Measurements from ENCODE around the gene NCOA3. TPM values are rescaled to one million over a fixed set of nuclear protein-coding genes. Genes with fewer than 3 reads are reported as not detected.

The NCOA3 gene
- total and polyA plus RNA-seq, 12 donors = 2.6 to 35.6 (median 22.2) TPM

DNA sequence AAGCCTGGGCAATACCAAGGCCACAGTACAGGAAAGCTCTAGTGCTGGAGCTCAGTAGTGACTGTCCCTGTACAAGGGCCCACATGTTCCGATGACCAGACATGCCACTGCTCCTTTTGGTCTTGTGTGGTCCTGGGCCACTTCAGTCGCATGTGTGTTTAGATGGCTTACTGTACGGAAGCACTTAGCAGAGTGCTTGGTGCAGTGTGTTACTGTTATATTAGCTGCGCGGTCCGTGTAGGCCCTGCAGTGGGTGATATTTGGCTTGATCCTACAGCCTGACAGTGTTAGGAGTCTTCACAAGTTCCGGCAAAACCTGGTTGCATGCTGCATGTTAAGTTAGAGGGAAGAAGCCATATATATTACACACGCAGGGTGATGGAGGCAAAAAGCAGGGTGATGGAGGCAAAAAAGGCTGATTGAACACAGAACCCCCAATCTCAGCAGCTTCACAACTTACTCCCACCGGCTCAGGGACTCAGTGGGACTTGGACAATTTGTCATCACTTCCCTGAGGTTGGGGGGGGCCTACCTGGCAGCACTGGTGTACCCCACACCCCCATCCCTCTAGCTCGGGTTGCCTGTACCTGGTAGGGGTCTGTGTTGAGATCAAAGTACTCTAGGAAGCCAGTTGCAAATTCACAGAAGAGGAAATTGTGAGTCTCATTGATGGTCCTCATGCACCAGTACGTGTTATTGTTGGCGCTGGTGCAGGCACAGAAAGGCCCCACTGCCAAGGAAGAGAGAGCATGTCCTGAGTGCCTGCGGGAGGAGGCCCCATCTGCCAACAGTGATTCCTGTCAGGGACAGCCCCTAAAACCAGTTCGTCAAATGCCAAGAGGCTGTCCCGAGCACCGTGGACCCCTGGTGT lies 161.0 kb downstream of the NCOA3 start:
- no peaks in the 10 kb centered on the region for H3K27me3 ChIP-seq
- no peak overlapping the region for H3K27ac ChIP-seq
- no peak overlapping the region for H3K4me3 ChIP-seq
- 84 to 91% (median 88%) methylated on average over 11 to 16 of the region's 16 CpGs for WGBS, 4 donors
- H3K4me1 ChIP-seq (replicated peaks in 1 of 2) = peaks cover 6 to 16% of the 10 kb centered on the region in 2 donors
- peak in 2 of 7 donors; percentile 14 to 47 for DNase-seq
- TF ChIP-seq POLR2A (IDR thresholded peaks at IDR 0.05) = no peak
- TF ChIP-seq, protein P1, sequence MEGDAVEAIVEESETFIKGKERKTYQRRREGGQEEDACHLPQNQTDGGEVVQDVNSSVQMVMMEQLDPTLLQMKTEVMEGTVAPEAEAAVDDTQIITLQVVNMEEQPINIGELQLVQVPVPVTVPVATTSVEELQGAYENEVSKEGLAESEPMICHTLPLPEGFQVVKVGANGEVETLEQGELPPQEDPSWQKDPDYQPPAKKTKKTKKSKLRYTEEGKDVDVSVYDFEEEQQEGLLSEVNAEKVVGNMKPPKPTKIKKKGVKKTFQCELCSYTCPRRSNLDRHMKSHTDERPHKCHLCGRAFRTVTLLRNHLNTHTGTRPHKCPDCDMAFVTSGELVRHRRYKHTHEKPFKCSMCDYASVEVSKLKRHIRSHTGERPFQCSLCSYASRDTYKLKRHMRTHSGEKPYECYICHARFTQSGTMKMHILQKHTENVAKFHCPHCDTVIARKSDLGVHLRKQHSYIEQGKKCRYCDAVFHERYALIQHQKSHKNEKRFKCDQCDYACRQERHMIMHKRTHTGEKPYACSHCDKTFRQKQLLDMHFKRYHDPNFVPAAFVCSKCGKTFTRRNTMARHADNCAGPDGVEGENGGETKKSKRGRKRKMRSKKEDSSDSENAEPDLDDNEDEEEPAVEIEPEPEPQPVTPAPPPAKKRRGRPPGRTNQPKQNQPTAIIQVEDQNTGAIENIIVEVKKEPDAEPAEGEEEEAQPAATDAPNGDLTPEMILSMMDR (IDR thresholded peaks at IDR 0.05) = no peak
- H3K36me3 ChIP-seq (replicated peaks in 1 of 2) = no peaks in the 10 kb centered on the region
- H3K9me3 ChIP-seq (replicated peaks in 1 of 3) = no peaks in the 10 kb centered on the region
- intact Hi-C loops (cut with DNase I) = loop anchor here in 1 of 2 donors (5.0 kb wide), 1 partner anchor 960 kb away; no protein-coding TSS in a partner anchor

DNA sequence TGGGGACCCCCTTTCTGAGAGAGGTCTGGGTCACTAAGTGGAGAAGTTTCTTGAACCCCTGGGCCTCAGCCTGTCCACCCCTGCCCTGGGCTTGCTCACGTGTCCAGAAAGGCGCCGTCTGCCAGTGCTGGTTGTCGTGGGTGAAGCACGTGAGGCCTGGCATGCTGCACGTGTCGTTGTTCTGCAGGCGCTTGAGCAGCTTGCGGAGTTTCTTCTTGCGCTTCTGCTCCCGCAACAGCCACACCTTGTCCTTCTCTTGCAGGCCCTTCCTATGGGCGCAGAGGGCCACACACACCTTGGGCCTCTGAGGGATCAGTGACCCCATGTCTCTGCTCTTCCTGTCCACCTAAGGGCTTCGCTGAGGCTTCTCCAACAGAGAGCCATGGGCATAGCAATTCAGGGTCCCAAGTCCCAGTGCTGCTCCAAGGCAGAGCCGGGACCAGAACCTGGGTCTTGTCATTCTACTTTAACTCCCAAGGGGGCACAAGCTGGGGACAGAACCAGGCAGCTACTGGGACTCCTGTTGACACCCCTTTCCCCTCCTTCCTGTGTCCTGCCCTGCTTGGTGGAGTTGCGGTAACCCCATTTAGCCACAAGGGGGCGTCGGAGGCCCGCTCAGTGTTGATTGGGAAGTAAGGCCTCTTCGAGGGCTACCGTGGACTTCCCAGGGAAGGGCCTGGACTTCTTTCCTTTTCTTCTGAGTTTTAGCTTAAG lies 161.8 kb downstream of the NCOA3 start:
- H3K4me1 ChIP-seq (replicated peaks in 1 of 2) = peaks cover 6 to 16% of the 10 kb centered on the region in 2 donors
- no peaks in the 10 kb centered on the region for H3K9me3 ChIP-seq (replicated peaks in 1 of 3)
- no peaks in the 10 kb centered on the region for H3K27me3 ChIP-seq
- H3K4me3 ChIP-seq = no peak overlapping the region
- H3K27ac ChIP-seq = no peak overlapping the region
- DNase-seq = peak; percentile 70 to 92 (median 78)
- WGBS, 4 donors = 46 to 59% (median 50%) methylated on average over 17 to 20 of the region's 20 CpGs
- no peaks in the 10 kb centered on the region for H3K36me3 ChIP-seq (replicated peaks in 1 of 2)
- intact Hi-C loops (cut with DNase I) = loop anchor here in 1 of 2 donors (5.0 kb wide), 1 partner anchor 959 kb away; no protein-coding TSS in a partner anchor
- TF ChIP-seq, protein P1 (IDR thresholded peaks at IDR 0.05) = peak; percentile 78 to 98 (median 92)
- no peak for TF ChIP-seq POLR2A (IDR thresholded peaks at IDR 0.05)

DNA sequence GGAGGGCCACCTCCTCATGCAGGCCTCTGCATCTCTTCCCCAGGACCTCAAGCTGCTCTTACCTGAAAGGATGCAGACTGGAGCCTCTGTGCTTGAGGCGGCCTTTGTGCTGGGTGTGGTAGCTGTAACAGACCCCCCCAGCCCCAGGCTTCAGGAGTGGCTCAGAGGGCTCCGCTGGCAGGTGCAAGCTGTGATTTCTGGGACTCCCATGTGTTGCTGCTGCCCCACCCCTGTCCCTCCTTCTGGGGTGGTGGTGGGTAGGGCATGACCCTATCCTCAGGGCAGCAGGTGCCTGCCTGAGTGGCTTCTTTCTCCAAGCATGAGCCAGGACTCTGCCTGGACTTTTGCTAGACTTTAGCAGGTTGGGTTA lies 162.4 kb downstream of the NCOA3 start:
- WGBS, 4 donors = 91 to 100% (median 96%) methylated on average over 1 to 2 of the region's 2 CpGs; no CpG with 5 or more reads in 1 of the 4 donors
- TF ChIP-seq, protein P1 (IDR thresholded peaks at IDR 0.05) = no peak
- TF ChIP-seq POLR2A (IDR thresholded peaks at IDR 0.05) = no peak
- Histone ChIP-seq H3K9me3 (replicated peaks in 1 of 3) (no peaks in the 10 kb centered on the region), H3K4me3 (no peak overlapping the region), H3K36me3 (replicated peaks in 1 of 2) (no peaks in the 10 kb centered on the region), H3K27ac (no peak overlapping the region), H3K4me1 (replicated peaks in 1 of 2) (peaks cover 6 to 16% of the 10 kb centered on the region in 2 donors), H3K27me3 (no peaks in the 10 kb centered on the region)
- intact Hi-C loops (cut with DNase I) = loop anchor here in 1 of 2 donors (5.0 kb wide), 1 partner anchor 958 kb away; no protein-coding TSS in a partner anchor
- no peak for DNase-seq

DNA sequence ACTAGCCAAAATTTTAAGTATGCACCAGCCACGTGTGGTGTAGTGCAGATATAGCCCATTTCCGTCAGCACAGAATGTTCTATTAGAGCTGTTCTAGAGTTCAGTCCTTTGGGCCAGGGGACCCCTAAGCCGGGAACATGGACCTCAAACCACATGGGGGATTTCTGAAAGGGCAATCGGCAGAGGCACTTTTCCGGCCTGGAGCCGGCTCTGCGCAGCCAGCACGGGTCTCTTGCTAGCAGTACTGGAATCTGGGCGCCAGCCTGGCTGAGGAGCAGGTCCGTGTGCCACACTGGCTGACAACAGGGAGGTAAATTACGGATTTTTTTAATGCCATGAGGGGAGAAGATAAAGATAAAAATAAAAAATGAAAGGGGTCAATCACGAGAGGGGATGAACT lies 163.1 kb downstream of the NCOA3 start:
- H3K9me3 ChIP-seq (replicated peaks in 1 of 3) = no peaks in the 10 kb centered on the region
- DNase-seq = peak in 1 of 7 donors; percentile 52
- no peak overlapping the region for H3K27ac ChIP-seq
- no peak overlapping the region for H3K4me3 ChIP-seq
- no peaks in the 10 kb centered on the region for H3K36me3 ChIP-seq (replicated peaks in 1 of 2)
- WGBS, 4 donors = 77 to 85% (median 80%) methylated on average over 12 of the region's 12 CpGs
- H3K4me1 ChIP-seq (replicated peaks in 1 of 2) = peaks cover 6 to 16% of the 10 kb centered on the region in 2 donors
- intact Hi-C loops (cut with DNase I) = loop anchor here in 1 of 2 donors (5.0 kb wide), 1 partner anchor 958 kb away; no protein-coding TSS in a partner anchor
- TF ChIP-seq, protein P1 (IDR thresholded peaks at IDR 0.05) = no peak
- TF ChIP-seq POLR2A (IDR thresholded peaks at IDR 0.05) = no peak
- H3K27me3 ChIP-seq = no peaks in the 10 kb centered on the region

All from adrenal gland (tissue), 12 donors.